ENCODE results near the gene LSM12. TPM values are rescaled to one million over a fixed set of nuclear protein-coding genes. Genes with fewer than 3 reads are reported as not detected.

The LSM12 gene
- total and polyA plus RNA-seq, 8 donors, result 31.3 to 53.2 (median 37.2) TPM

DNA sequence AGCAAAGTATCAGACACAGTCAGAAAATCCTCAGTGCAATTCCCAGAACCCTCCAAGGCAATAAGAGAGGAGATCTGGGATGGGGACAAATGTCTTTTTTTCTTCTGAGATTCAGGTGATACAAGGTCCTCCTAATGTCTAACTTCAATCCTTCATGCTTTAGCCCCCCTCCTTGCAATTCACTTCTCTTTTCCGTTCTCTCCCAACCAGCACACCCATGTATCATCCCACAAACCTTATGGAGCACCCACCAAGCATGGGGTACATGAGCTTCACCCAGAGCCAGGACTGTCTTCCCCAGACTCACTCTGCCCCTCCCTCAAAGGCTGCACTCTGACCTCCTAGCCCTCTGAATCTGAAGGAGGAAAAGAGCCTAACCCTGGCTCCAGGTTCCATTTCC lies 46.9 kb upstream of the LSM12 start:
- Histone ChIP-seq H3K4me1 (peaks cover 36 to 41% of the 10 kb centered on the region in 2 donors), H3K27me3 (no peaks in the 10 kb centered on the region), H3K27ac (no peak overlapping the region), H3K9me3 (no peaks in the 10 kb centered on the region), H3K36me3 (peaks cover 0 to 17% of the 10 kb centered on the region in 2 donors), H3K4me3 (no peak overlapping the region)
- intact Hi-C loops (cut with DNase I), result no loop called here
- TF ChIP-seq, protein P1, sequence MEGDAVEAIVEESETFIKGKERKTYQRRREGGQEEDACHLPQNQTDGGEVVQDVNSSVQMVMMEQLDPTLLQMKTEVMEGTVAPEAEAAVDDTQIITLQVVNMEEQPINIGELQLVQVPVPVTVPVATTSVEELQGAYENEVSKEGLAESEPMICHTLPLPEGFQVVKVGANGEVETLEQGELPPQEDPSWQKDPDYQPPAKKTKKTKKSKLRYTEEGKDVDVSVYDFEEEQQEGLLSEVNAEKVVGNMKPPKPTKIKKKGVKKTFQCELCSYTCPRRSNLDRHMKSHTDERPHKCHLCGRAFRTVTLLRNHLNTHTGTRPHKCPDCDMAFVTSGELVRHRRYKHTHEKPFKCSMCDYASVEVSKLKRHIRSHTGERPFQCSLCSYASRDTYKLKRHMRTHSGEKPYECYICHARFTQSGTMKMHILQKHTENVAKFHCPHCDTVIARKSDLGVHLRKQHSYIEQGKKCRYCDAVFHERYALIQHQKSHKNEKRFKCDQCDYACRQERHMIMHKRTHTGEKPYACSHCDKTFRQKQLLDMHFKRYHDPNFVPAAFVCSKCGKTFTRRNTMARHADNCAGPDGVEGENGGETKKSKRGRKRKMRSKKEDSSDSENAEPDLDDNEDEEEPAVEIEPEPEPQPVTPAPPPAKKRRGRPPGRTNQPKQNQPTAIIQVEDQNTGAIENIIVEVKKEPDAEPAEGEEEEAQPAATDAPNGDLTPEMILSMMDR (IDR thresholded peaks at IDR 0.05), result no peak
- no peak for DNase-seq
- no peak for ATAC-seq

DNA sequence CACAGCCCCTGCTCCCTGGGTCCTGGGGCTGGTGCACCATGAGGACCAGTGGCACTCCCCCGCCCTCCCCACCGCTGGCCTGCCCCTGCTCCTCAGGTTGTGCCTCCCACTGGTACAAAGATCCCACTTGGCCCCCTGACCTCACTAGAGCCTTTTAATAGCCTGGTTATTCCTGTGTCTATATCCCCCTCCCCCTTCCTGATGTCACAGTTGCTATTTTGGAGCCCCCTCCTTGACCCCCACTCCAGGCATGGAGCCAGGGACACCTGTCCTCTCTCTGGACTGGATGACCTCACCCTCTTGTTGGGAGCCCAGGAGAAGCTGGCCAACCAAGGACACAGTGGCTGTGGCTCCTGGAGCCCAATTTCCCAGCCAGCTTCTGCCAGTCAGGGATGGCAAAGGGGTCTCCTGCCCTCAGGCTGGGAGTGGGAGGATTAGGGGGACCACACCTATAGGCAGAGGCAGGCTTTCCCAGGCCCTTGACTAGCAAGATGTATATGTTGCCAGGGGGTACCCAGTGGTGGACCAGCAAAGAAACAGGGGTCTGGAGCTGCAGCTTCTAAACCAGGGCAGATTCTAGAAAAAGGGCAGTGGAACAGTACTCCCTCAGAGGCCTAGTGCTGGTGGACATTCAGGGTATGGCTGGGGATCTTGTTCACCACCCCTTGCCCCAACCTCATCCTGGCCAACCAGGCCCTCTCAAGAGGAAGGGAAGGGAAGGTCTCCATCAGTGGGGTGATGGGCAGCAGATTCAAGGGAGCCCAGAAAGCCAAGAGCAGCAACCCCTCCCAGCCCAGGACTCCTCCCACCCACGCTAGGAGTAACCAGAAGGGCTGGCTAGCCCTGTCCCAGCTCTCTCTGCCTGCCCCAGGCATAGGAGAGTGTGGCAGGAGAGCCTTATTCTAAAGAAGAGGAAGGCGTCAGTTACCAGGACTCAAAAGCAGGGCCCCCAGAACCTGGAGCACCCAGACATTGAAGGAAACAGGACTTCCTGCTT lies 46.1 kb upstream of the LSM12 start:
- Histone ChIP-seq H3K9me3 (no peaks in the 10 kb centered on the region), H3K27me3 (no peaks in the 10 kb centered on the region), H3K36me3 (peaks cover 0 to 17% of the 10 kb centered on the region in 2 donors), H3K4me1 (peaks cover 43 to 47% of the 10 kb centered on the region in 2 donors), H3K4me3 (no peak overlapping the region), H3K27ac (no peak overlapping the region)
- ATAC-seq (no peak), DNase-seq (no peak)
- TF ChIP-seq, protein P1 (IDR thresholded peaks at IDR 0.05), result no peak
- intact Hi-C loops (cut with DNase I), result no loop called here

DNA sequence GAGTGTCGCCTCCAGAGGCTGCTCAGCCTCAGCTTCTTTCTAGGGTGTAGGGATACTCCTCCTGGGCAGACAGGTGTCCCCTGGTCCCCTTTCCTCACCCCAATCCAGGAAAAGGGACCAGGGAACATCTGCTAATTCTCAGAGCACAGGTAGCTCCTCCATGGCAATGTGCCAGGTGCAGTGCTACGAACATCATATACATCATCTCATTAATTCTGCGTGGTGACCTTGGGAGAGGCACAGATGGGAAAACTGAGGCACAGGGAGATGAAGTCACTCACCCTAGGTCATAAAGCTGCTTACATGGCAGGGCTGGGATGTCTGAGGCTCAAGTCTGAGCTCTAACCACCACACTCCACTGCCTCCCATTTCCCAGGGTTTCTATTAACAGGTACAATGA lies 45.3 kb upstream of the LSM12 start:
- TF ChIP-seq, protein P1 (IDR thresholded peaks at IDR 0.05), result no peak
- Histone ChIP-seq H3K27ac (peak overlapping the region; percentile 65 to 80), H3K36me3 (peaks cover 0 to 17% of the 10 kb centered on the region in 2 donors), H3K4me1 (peaks cover 43 to 52% of the 10 kb centered on the region in 2 donors), H3K9me3 (no peaks in the 10 kb centered on the region), H3K4me3 (no peak overlapping the region), H3K27me3 (no peaks in the 10 kb centered on the region)
- no peak for DNase-seq
- no peak for ATAC-seq
- intact Hi-C loops (cut with DNase I), result no loop called here

DNA sequence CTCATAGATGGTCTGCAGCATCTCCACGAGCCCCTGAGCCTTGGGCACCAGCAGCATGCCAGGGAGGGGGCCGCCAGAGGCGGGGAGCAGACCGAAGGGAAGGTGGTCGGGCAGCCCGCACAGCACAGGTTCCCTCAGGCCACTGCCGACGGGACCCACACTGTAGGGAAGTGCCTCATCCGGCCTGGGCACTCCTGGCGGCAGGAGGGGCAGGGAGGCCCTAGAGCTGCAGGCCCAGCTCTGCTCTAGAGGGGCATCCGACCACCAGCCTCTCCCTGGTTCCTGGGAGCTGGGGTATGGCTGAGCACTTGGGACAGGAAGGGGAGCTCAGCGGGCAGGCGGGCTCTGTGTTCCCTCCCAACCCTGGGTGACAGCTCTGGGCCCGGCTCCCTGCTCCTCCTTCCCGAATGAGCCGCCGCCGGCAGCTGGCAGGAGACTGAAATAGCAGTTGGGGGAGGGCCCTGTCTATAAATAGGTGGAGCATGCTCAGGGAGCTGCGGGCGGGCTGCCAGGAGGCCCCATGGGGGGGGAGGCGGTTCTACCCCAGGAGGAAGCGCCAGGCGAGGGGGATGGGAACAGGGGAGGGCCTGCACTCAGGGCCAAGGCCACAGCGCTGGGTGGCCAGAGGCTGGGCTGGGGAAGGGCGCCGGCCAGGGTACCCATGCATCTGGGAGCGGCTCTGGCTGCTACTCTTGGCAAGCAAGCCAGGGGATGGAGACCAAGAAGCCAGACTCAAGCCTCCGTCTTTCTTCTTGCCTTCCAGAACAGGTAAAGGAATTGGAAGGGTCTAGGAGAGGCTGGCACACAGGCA lies 44.6 kb upstream of the LSM12 start:
- intact Hi-C loops (cut with DNase I), result no loop called here
- Histone ChIP-seq H3K9me3 (no peaks in the 10 kb centered on the region), H3K4me3 (peak overlapping the region; percentile 27 to 43), H3K27me3 (no peaks in the 10 kb centered on the region), H3K36me3 (peaks cover 0 to 17% of the 10 kb centered on the region in 2 donors), H3K27ac (peak overlapping the region; percentile 72 to 80), H3K4me1 (peaks cover 43 to 52% of the 10 kb centered on the region in 2 donors)
- TF ChIP-seq, protein P1 (IDR thresholded peaks at IDR 0.05), result no peak
- peak; percentile 93 to 97 (median 96) for DNase-seq
- ATAC-seq, result peak; percentile 93

Measured in left lung (tissue), 10 donors.